ENCODE measurements around the gene MAK.

- TF ChIP-seq REST (IDR thresholded peaks at IDR 0.05; ENCODE audit: unreplicated experiment) (no peak), CTCF (conservative IDR thresholded peaks at IDR 0.05; ENCODE audit: low read depth in 2 of 2) (no peak), EZH2phosphoT487 (IDR thresholded peaks at IDR 0.05; ENCODE audit: unreplicated experiment) (no peak), CREB1 (CRISPR knock-in tag; IDR thresholded peaks at IDR 0.05; ENCODE audit: low read depth) (no peak), POLR2AphosphoS5 (IDR thresholded peaks at IDR 0.05; ENCODE audit: low read depth) (no peak), EZH2 (IDR thresholded peaks at IDR 0.05; ENCODE audit: low read depth, unreplicated experiment) (no peak), ETS1 (IDR thresholded peaks at IDR 0.05) (no peak), ZNF114 (CRISPR knock-in tag; IDR thresholded peaks at IDR 0.05) (no peak), ZNF462 (CRISPR knock-in tag; IDR thresholded peaks at IDR 0.05) (no peak), JUNB (IDR thresholded peaks at IDR 0.05; ENCODE audit: unreplicated experiment) (no peak), NANOG (IDR thresholded peaks at IDR 0.05; ENCODE audit: borderline replicate concordance) (no peak), STAT1 (IDR thresholded peaks at IDR 0.05; ENCODE audit: unreplicated experiment) (no peak), ZNF331 (CRISPR knock-in tag; IDR thresholded peaks at IDR 0.05; ENCODE audit: low read depth) (no peak)
These were observed 75.3 kb downstream of the MAK start for GRCh38 chr6:10763006-10763405.
